ENCODE data around the gene RIMKLA.

The RIMKLA gene

GRCh38 chr1:42379794-42380585, 602 bp upstream of the RIMKLA start:
- peak; percentile 49 for DNase-seq (ENCODE audit: low read depth)
- Histone ChIP-seq H3K27me3 (replicated peaks; ENCODE audit: control insufficient read depth, insufficient read depth, low read length) (peaks cover 18% of the 10 kb centered on the region), H3K9me3 (ENCODE audit: control insufficient read depth, low read length) (no peaks in the 10 kb centered on the region), H3K4me1 (ENCODE audit: control insufficient read depth, insufficient read depth, low read length) (no peaks in the 10 kb centered on the region), H3K36me3 (ENCODE audit: control insufficient read depth, insufficient read depth, low read length, severe bottlenecking) (no peaks in the 10 kb centered on the region), H3K4me3 (ENCODE audit: low read length) (peak overlapping the region; percentile 77), H3K9ac (ENCODE audit: low read length) (no peak overlapping the region)

GRCh38 chr1:42381280-42381673, 685 bp downstream of the RIMKLA start:
- H3K36me3 ChIP-seq (ENCODE audit: control insufficient read depth, insufficient read depth, low read length, severe bottlenecking), result no peaks in the 10 kb centered on the region
- H3K4me1 ChIP-seq (ENCODE audit: control insufficient read depth, insufficient read depth, low read length), result no peaks in the 10 kb centered on the region
- no peak overlapping the region for H3K9ac ChIP-seq (ENCODE audit: low read length)
- no peak for DNase-seq (ENCODE audit: low read depth)
- H3K9me3 ChIP-seq (ENCODE audit: control insufficient read depth, low read length), result no peaks in the 10 kb centered on the region
- peaks cover 18% of the 10 kb centered on the region for H3K27me3 ChIP-seq (replicated peaks; ENCODE audit: control insufficient read depth, insufficient read depth, low read length)
- H3K4me3 ChIP-seq (ENCODE audit: low read length), result peak overlapping the region; percentile 77

GRCh38 chr1:42385283-42385682, 4.7 kb downstream of the RIMKLA start:
- Histone ChIP-seq H3K36me3 (ENCODE audit: control insufficient read depth, insufficient read depth, low read length, severe bottlenecking) (no peaks in the 10 kb centered on the region), H3K9ac (ENCODE audit: low read length) (no peak overlapping the region), H3K4me1 (ENCODE audit: control insufficient read depth, insufficient read depth, low read length) (no peaks in the 10 kb centered on the region), H3K27me3 (replicated peaks; ENCODE audit: control insufficient read depth, insufficient read depth, low read length) (peaks cover 17% of the 10 kb centered on the region), H3K9me3 (ENCODE audit: control insufficient read depth, low read length) (no peaks in the 10 kb centered on the region), H3K4me3 (ENCODE audit: low read length) (no peak overlapping the region)
- DNase-seq (ENCODE audit: low read depth), result peak; percentile 29

- Histone ChIP-seq H3K4me3 (ENCODE audit: low read length) (no peak overlapping the region), H3K9me3 (ENCODE audit: control insufficient read depth, low read length) (no peaks in the 10 kb centered on the region), H3K4me1 (ENCODE audit: control insufficient read depth, insufficient read depth, low read length) (no peaks in the 10 kb centered on the region), H3K36me3 (ENCODE audit: control insufficient read depth, insufficient read depth, low read length, severe bottlenecking) (no peaks in the 10 kb centered on the region), H3K27me3 (replicated peaks; ENCODE audit: control insufficient read depth, insufficient read depth, low read length) (peaks cover 24% of the 10 kb centered on the region), H3K9ac (ENCODE audit: low read length) (no peak overlapping the region)
- DNase-seq (ENCODE audit: low read depth), result no peak
Observed at GRCh38 chr1:42386051-42386450, 5.5 kb downstream of the RIMKLA start.

- Histone ChIP-seq H3K4me1 (ENCODE audit: control insufficient read depth, insufficient read depth, low read length) (no peaks in the 10 kb centered on the region), H3K36me3 (ENCODE audit: control insufficient read depth, insufficient read depth, low read length, severe bottlenecking) (no peaks in the 10 kb centered on the region), H3K9me3 (ENCODE audit: control insufficient read depth, low read length) (no peaks in the 10 kb centered on the region), H3K27me3 (replicated peaks; ENCODE audit: control insufficient read depth, insufficient read depth, low read length) (peaks cover 16% of the 10 kb centered on the region), H3K4me3 (ENCODE audit: low read length) (no peak overlapping the region), H3K9ac (ENCODE audit: low read length) (no peak overlapping the region)
- no peak for DNase-seq (ENCODE audit: low read depth)
Observed at GRCh38 chr1:42392255-42392654, 11.7 kb downstream of the RIMKLA start.

- H3K9ac ChIP-seq (ENCODE audit: low read length), result no peak overlapping the region
- no peaks in the 10 kb centered on the region for H3K36me3 ChIP-seq (ENCODE audit: control insufficient read depth, insufficient read depth, low read length, severe bottlenecking)
- no peak for DNase-seq (ENCODE audit: low read depth)
- peaks cover 16% of the 10 kb centered on the region for H3K27me3 ChIP-seq (replicated peaks; ENCODE audit: control insufficient read depth, insufficient read depth, low read length)
- no peaks in the 10 kb centered on the region for H3K9me3 ChIP-seq (ENCODE audit: control insufficient read depth, low read length)
- no peak overlapping the region for H3K4me3 ChIP-seq (ENCODE audit: low read length)
- no peaks in the 10 kb centered on the region for H3K4me1 ChIP-seq (ENCODE audit: control insufficient read depth, insufficient read depth, low read length)
Observed at GRCh38 chr1:42392967-42393848, 12.6 kb downstream of the RIMKLA start.

GRCh38 chr1:42399315-42400100, 18.9 kb downstream of the RIMKLA start:
- Histone ChIP-seq H3K9ac (ENCODE audit: low read length) (no peak overlapping the region), H3K9me3 (ENCODE audit: control insufficient read depth, low read length) (no peaks in the 10 kb centered on the region), H3K36me3 (ENCODE audit: control insufficient read depth, insufficient read depth, low read length, severe bottlenecking) (no peaks in the 10 kb centered on the region), H3K27me3 (replicated peaks; ENCODE audit: control insufficient read depth, insufficient read depth, low read length) (peaks cover 9% of the 10 kb centered on the region), H3K4me1 (ENCODE audit: control insufficient read depth, insufficient read depth, low read length) (peaks cover 2% of the 10 kb centered on the region), H3K4me3 (ENCODE audit: low read length) (no peak overlapping the region)
- no peak for DNase-seq (ENCODE audit: low read depth)

DNA sequence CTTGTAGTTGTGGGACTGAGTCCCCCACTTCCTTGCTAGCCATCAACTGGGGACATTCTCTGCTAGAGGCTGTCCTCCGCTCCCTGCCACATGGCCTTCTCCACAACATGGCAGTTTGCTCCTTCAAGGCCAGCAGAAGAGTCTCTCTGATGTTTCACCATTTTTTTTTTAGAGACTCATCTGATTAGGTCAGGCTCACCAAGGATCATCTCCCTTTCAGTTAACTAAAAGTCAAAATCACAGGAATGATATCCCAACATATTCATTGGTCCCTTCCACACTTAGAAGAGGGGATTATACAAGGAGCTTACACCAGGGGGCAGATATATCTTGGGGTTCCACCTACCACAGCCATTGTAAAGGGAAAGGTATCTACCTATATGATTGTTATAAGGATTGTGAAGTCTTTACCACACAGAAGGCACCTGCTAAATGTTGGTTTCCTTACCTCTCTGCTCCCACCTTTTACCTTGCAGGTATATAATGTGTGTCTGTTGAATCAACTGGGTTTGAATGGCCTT, 23.3 kb downstream of the RIMKLA start:
- Histone ChIP-seq H3K9ac (ENCODE audit: low read length) (no peak overlapping the region), H3K4me1 (ENCODE audit: control insufficient read depth, insufficient read depth, low read length) (peaks cover 2% of the 10 kb centered on the region), H3K36me3 (ENCODE audit: control insufficient read depth, insufficient read depth, low read length, severe bottlenecking) (no peaks in the 10 kb centered on the region), H3K27me3 (replicated peaks; ENCODE audit: control insufficient read depth, insufficient read depth, low read length) (peaks cover 24% of the 10 kb centered on the region), H3K9me3 (ENCODE audit: control insufficient read depth, low read length) (no peaks in the 10 kb centered on the region), H3K4me3 (ENCODE audit: low read length) (no peak overlapping the region)
- DNase-seq (ENCODE audit: low read depth), result no peak

GRCh38 chr1:42414551-42415496, 34.2 kb downstream of the RIMKLA start:
- no peaks in the 10 kb centered on the region for H3K4me1 ChIP-seq (ENCODE audit: control insufficient read depth, insufficient read depth, low read length)
- H3K9ac ChIP-seq (ENCODE audit: low read length), result no peak overlapping the region
- no peak for DNase-seq (ENCODE audit: low read depth)
- H3K27me3 ChIP-seq (replicated peaks; ENCODE audit: control insufficient read depth, insufficient read depth, low read length), result no peaks in the 10 kb centered on the region
- no peaks in the 10 kb centered on the region for H3K36me3 ChIP-seq (ENCODE audit: control insufficient read depth, insufficient read depth, low read length, severe bottlenecking)
- H3K4me3 ChIP-seq (ENCODE audit: low read length), result no peak overlapping the region
- H3K9me3 ChIP-seq (ENCODE audit: control insufficient read depth, low read length), result no peaks in the 10 kb centered on the region

DNA sequence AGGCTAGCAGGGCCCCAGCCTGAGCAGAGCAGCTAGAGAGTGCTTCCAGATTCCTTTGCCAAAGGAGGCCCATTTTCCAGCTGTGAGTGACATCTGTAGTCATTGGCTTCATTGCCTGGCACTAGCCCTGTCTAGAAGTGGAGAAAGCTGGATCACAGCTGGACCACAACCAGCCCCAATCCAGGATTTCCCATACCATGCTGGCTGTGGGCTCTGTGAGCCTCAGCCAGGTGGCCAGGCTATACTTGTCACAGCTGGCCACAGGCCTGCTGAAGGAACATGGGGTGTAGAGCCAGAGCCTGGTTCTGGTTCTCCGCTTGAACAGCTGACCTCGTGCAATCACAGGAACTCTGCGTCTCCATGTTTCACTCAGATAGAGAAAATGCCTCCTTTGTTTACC, 36.6 kb downstream of the RIMKLA start:
- DNase-seq (ENCODE audit: low read depth), result no peak
- Histone ChIP-seq H3K4me1 (ENCODE audit: control insufficient read depth, insufficient read depth, low read length) (peaks cover 14% of the 10 kb centered on the region), H3K36me3 (ENCODE audit: control insufficient read depth, insufficient read depth, low read length, severe bottlenecking) (no peaks in the 10 kb centered on the region), H3K9me3 (ENCODE audit: control insufficient read depth, low read length) (no peaks in the 10 kb centered on the region), H3K4me3 (ENCODE audit: low read length) (no peak overlapping the region), H3K27me3 (replicated peaks; ENCODE audit: control insufficient read depth, insufficient read depth, low read length) (no peaks in the 10 kb centered on the region), H3K9ac (ENCODE audit: low read length) (no peak overlapping the region)
